HTERT RPE-1 (cell line): ENCODE measurements around the gene GJD3.

Experiments
- in situ Hi-C: fragments of 300-500 bp; cut with MboI; formaldehyde crosslinking; loops from 4 replicates; pipeline ENCODE4 v1.14.3; 2020; ENCODE audit warnings: low sequenced_read_pairs

Gene GJD3

DNA sequence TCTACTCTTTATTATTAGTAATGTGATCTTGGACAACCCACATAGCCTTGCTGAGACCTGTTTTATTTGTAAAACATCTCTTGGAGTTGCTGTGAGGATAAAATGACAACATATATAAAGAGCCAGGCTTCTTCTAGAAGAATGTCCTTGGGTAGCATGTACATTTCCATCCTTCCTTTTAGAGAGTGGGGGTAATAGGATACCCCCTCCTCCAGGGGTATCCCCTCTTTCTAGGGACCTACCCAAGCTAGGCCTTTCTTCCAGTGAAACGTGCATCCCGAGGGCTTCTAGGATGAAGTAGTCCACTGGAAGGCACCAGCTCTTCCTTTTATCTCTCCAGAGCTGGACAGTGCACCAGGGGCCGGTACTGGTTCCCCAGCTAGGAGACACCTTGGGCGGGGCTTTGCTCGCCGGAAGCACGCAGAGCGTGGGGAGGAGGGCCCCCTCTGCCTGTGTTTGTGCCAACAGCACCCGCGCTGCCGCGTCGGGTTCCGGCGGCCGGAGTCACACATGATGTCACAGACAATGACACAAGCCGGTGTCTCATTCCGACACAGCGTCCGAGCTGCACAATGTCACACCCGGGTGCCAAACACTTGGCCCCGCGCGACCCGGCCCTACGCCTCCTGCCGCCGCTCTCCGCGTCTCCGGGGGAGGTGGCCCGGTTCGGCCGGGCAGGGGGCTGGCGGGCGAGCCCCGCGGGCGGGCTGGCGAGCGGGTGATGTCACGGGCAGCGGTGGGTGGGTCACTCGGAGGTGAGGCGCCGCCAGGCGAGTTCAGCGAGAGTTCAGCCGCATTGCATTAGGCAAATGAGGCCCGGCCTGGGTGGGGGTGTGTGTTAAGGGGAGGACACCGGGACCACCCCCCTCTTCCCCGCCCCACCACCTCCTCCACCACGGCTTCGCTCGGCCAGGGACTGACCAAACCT, 23.4 kb downstream of the GJD3 start:
- in situ Hi-C loops: no loop called here

GRCh38 chr17:40340327-40340726, 24.2 kb downstream of the GJD3 start:
- in situ Hi-C loops: no loop called here

DNA sequence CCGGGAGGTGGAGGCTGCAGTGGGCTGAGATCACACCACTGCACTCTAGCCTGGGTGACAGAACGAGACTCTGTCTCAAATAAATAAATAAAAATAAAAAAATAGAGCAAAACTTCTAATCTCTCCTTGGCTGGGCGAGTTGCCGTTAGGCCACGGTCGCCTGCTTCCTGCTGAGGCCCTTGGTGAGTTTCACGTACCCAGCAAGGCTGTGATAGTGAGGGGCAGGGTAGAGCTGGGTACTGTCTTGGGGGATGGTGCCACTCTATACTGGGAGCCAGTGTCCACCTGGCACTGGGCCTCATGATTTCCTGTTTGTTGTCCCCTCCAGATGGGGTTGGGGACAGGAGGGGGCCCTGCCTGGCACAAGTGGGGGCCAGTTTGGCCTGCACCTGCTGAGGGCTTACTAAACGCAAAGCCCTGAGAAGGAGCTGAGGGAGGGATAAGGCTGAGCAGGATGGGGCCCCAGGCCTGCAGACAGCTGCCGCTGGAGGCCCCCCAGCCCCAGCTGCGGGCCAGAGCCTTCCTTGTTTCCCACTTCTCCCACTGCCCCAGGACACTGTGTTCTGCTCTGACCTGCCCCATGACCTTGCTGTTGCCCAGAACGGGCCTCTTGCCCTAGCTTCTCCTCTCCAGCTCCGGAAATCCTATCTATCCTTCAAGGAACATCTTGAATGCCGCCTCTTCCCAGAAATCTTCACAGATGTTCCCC, 25.4 kb downstream of the GJD3 start:
- in situ Hi-C loops: no loop called here

DNA sequence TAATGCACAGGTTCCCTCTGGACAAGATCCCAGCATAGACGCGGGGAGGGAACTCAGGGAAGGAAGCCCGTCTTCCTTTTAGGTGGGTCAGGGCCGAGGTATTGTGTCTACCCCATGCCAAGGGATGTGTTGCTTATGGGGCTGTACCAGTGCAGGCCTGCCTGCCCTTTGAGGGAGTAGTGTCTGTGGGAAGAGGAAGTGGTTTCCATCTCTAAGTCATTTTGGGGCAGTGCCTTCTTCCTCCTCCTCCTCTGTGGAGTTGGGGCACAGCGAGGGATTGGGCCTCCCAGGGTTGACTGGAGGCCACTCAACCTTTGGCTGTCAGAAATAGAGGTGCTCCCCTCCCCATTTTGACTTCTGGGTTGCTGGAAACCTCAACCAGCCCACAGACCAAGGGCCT, 26.5 kb downstream of the GJD3 start:
- in situ Hi-C loops: no loop called here

GRCh38 chr17:40337351-40337750, 27.2 kb downstream of the GJD3 start:
- in situ Hi-C loops: no loop called here

DNA sequence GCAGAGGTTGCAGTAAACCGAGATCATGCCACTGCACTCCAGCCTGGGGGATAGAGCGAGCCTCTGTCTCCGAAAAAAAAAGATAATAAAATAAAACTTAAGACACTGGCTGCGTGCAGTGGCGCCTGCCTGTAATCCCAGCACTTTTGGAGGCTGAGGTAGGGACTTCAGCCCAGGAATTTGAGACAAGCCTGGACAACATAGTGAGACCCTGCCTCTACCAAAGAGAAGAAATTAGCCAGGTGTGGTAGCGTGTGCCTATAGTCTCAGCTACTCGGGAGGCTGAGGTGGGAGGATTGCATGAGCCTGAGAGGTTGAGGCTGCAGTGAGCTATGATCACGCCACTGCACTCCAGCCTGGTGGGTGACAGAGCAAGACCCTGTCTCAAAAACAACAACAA, 28.9 kb downstream of the GJD3 start:
- in situ Hi-C loops: no loop called here

DNA sequence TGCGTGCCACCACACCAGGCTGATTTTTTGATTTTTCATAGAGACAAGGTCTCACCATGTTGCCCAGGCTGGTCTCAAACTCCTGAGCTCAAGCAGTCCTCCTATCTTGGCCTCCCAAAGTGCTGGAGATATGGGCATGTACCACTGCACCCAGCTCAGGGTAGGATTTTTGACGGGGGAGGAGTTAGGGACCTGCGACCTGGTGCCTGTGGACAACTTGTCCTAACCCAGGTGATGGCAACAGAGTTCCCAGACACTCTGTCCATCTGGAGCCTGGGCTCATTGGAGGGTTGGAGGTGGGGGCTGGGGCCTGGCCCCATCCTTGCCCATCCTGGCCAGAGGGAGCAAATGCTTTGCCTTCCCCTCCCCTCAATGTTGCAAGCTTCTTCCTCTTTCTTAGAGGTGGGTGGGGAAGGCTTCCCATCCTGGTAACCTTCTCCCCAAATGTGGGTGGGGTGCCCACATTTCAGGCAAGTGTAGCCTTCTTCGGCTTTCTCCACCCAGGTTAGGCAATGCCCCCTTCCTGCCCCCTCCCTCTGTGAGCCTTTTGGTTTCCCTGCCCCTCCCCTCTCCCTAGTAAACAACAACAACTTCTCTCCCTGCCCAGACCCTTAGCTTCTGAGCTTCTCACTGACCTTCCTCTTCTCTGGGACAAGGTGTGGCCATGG, 30.6 kb downstream of the GJD3 start:
- in situ Hi-C loops: no loop called here

DNA sequence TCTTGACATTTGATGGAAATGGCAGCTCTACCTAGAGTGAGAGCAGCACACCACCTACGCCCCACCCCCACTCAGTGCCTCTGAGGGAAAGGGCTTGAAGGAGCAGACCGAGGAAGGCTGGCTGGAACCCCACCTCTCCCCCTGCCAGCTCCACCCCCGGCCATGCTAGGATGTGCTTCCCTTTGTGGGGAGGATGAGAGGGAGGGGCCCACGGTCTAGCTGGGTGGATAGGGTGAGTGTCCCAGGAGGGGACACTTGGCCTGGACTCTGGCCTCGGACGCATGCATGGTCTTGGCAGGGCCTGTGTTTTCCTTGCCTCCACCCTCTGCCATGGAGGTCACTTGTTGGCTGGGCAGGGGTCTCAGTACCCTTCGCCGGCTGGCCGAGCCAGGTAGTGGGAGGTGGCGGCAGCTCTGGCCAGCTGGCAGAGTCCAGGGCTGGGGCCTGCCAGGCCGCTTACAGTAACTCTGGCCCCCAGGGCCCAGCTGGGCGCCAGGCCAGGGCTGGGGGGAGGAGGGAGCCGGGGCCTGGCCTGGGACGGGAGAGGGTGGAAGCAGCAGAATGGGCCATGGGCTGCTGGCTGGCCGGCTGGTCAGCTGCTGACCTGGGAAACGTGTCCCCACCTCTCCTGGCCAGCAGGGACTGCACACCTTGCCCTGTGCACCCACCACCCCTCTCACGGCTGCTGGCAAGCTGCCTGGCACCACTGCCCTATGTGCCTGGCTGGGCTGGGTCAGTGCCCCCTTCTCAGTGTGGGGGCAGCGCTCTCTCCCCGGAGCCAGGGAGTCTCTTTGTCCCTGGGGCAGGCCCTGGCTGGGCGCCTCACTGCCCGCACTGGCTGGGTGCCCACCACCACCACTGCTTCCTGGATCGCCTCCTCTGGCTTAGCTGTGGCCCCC, 32.5 kb downstream of the GJD3 start:
- in situ Hi-C loops: no loop called here

DNA sequence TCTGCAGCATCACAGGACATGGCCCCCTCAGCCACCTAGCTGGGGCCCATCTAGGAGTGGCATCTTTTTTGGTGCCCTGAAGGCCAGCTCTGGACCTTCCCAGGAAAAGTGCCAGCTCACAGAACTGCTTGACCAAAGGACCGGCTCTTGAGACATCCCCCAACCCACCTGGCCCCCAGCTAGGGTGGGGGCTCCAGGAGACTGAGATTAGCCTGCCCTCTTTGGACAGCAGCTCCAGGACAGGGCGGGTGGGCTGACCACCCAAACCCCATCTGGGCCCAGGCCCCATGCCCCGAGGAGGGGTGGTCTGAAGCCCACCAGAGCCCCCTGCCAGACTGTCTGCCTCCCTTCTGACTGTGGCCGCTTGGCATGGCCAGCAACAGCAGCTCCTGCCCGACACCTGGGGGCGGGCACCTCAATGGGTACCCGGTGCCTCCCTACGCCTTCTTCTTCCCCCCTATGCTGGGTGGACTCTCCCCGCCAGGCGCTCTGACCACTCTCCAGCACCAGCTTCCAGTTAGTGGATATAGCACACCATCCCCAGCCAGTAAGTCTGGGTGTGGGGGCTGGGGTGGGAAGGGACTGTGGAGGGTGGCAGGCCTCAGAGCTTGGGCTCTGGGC, 33.6 kb downstream of the GJD3 start:
- in situ Hi-C loops: no loop called here

- in situ Hi-C loops: no loop called here
Observed at GRCh38 chr17:40329839-40330794, 34.4 kb downstream of the GJD3 start.

DNA sequence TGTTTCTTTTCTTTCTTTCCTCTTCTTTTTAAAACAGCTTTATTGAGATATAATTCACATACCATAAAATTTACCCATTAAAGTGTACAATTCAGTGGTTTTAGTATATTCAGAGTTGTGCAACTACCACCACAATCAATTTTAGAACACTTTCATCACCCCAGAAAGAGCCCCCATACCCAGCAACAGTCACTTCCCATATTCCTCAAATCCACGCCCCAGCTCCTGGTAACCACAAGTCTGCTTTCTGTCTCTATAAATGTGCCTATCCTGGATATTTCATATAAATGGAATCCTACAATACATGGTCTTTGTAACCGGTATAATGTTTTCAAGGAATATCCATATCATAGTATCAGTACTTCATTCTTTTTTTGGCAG, 36.2 kb downstream of the GJD3 start:
- in situ Hi-C loops: no loop called here

DNA sequence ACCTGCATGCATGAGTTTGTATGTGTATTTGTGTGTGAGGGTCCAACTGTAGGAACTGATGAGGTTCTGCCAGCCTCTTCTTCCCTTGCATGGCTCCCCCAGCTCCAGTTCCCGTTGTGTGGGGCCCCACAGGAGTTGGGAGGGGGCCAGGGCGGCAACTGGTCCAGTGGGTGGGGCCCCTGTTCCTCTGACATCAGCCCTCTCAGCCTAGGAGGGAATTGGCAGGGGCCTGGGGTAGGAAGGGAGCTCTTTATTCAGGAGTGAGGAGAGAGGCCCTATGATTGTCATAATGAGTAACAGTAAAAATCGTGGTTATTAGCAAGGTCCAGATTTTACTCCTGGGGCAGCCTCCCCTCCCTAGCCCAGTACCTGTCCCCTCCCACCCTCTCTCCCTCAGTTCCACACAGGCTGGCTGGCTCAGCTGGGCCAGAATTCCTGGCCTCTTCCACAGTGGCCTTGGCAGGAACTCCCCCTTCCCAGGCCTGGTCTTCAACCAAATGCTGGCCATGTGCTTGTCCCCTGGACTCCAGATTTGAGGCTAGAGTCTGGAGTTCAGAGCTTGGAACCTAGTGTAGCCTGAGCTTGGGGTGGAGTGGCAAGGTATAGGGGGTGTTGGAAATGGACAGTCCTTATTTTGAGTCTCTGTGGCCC, 36.7 kb downstream of the GJD3 start:
- in situ Hi-C loops: no loop called here

- in situ Hi-C loops: no loop called here
Observed at GRCh38 chr17:40327244-40327729, 37.2 kb downstream of the GJD3 start.

- in situ Hi-C loops: no loop called here
Observed at GRCh38 chr17:40326832-40327199, 37.7 kb downstream of the GJD3 start.

DNA sequence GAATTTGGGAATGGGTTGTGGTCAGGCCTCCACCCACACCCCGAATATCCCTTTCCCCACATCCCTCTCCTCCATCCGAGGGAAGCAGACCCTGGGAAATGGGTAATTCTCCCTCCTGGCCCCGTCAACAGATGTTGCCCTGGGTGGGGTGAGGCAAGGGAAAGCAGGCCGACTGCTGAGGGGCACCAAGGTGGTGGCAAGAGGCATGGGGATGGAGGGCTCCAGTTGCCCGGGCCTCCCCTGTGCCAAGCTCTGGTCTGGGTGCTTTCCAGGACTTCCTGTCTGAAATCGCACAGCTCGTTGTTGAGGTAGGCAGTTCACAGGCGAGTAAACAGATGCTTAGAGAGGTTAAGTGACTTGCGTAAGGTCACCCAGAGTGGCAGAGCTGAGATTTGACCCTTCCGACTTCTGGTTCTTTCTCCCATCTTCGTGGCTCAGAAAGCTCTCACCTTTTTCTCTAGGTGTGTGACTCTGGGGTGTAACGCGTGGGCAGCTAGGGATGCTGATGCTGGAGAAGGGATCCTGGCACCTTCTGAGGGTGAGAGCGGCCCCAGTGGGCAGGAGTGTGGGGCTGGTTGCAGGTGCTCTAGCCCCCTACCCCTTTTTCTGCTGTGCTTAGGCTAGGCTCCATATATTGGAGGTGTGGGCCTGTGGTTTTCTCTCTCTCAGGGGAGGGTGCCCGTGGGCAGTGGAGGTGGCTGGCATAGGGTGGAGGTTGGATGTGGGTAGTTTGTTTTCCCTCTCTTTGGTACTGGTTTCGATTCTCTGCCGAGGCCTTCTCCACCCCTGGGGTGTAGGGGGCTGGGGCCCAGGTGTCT, 38.3 kb downstream of the GJD3 start:
- in situ Hi-C loops: no loop called here

GRCh38 chr17:40325156-40326013, 39.2 kb downstream of the GJD3 start:
- in situ Hi-C loops: no loop called here
